HAP-1 (cell line): ENCODE measurements around the gene KRTAP9-9.
"Not testable (repeated sequence)": the region's sequence is repeated elsewhere in the genome, so short reads cannot be mapped to it uniquely, and the experiment has no call there.

Experiments
- DNase-seq, 2 experiments: peaks; one replicate each; pipeline ENCODE4 v3.0.0-alpha.2; 2016 to 2020; ENCODE audit warnings: low spot score in 2 of 2
- H3K27me3 ChIP-seq: fragments of 250-450 bp; sonication (Bioruptor Pico); 2 replicates; pipeline ENCODE4 v1.5.1; 2020; ENCODE audit warnings: low read depth, mild to moderate bottlenecking, moderate library complexity
- H3K36me3 ChIP-seq: fragments of 250-450 bp; sonication (Bioruptor Pico); replicated peaks from 2 replicates; pipeline ENCODE4 v1.5.1; 2020; ENCODE audit warnings: mild to moderate bottlenecking
- H3K4me1 ChIP-seq: fragments of 250-450 bp; sonication (Bioruptor Pico); 2 replicates; pipeline ENCODE4 v1.5.1; 2020; ENCODE audit warnings: mild to moderate bottlenecking
- H3K4me3 ChIP-seq: fragments of 250-450 bp; sonication (Bioruptor Pico); 2 replicates; pipeline ENCODE4 v1.5.1; 2020; ENCODE audit warnings: mild to moderate bottlenecking, moderate library complexity
- H3K9me3 ChIP-seq: fragments of 250-450 bp; sonication (Bioruptor Pico); 2 replicates; pipeline ENCODE4 v1.5.1; 2020; ENCODE audit warnings: mild to moderate bottlenecking, moderate library complexity
- in situ Hi-C: fragments of 300-500 bp; cut with MboI; formaldehyde crosslinking; loops from 3 replicates; pipeline ENCODE4 v1.14.3; 2020; ENCODE audit warnings: low sequenced_read_pairs, inconsistent platforms, mixed read lengths

The KRTAP9-9 gene

DNA sequence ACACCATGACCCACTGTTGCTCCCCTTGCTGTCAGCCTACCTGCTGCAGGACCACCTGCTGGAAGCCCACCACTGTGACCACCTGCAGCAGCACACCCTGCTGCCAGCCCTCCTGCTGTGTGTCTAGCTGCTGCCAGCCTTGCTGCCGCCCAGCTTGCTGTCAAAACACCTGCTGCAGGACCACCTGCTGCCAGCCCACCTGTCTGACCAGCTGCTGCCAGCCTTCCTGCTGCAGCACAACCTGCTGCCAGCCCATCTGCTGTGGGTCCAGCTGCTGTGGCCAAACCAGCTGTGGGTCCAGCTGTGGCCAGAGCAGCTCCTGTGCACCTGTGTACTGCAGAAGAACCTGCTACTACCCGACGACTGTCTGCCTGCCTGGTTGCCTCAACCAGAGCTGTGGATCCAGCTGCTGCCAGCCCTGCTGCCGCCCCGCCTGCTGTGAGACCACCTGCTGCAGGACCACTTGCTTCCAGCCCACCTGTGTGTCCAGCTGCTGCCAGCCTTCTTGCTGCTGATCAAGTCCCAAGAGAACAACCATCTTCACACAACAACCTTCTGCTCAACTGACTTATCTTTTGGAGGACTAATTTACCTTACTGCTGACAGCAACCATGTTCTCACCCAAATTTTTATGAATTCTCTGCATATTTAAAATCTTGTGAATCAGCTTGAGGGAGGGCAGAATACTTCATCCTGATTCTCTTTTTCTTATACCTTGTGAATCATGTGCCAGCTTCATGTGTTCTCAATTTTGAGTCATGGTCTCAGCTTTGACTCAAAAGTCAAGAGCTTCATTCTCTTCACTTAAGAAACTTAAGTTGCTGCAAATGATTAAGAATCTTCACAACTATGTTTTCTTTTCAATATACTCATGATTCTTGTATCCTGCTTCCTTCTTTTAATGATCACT lies at the start of gene KRTAP9-9:
KRTAP9-9 (plus strand) TSS at position 4 of the 910 bp plus-strand sequence.
- H3K4me1 ChIP-seq, H3K4me3 ChIP-seq, in situ Hi-C loops, H3K9me3 ChIP-seq, H3K36me3 ChIP-seq, DNase-seq: not testable (repeated sequence)
- H3K27me3 ChIP-seq, result peaks cover 23% of the 10 kb centered on the region

DNA sequence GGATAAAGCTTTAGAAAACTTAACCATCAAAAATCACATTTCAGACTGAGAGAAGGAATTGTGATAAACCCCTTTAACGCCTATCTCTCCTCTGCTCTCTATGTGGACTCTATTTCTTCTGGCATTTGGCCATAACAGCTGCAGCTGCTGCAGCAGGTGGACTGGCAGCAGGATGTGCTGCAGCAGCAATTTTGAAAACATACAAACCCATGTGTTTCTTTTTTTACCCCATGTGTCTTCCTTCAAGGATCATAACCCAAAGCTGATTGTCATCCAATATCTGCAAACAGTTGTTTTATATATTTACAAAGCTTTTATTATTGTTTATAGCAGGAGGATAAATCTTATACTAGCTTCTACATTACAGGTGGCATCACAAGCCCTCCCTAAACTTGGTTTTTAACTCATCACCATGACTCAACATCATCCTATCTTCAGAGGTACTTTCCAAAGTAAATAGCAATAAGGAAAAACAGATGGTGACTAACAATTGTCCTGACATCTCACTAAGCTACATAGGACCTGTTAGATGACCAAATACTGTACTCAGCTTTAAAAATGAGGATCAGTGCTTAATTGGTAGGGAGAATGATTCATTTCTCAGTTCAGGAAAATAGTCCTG lies 43.2 kb upstream of the KRTAP9-9 start:
- DNase-seq, result no peak
- H3K9me3 ChIP-seq, result no peaks in the 10 kb centered on the region
- in situ Hi-C loops, result no loop called here
- H3K4me3 ChIP-seq, result no peak overlapping the region
- H3K4me1 ChIP-seq, result no peaks in the 10 kb centered on the region
- no peaks in the 10 kb centered on the region for H3K36me3 ChIP-seq
- no peaks in the 10 kb centered on the region for H3K27me3 ChIP-seq

DNA sequence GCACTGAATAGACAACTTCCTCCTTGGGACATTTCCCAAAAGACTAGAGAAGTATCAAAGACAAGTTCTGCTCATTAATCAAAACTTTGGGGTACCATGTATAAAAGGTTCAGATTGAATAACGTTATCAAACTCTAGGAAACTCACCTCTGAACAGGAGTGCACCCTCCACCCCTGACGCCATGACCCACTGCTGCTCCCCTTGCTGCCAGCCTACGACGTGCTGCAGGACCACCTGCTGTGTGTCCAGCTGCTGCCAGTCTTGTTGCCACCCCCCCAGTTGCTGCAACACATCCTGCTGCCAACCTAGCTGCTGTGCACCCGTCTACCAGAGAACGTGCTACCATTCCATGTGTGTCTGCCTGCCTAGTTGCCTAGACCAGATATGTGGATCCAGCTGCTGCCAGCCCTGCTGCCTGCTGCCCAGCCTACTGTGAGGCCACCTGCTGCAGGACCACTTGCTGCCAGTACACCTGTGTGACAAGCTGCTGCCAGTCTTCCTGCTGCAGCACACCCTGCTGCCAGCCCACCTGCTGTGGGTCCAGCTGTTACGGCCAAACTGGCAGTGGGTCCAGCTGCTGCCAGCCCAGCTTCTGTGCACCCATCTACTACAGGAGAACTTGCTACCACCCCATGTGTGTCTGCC lies 42.5 kb upstream of the KRTAP9-9 start:
- in situ Hi-C loops, result no loop called here
- DNase-seq, result no peak
- Histone ChIP-seq H3K36me3 (no peaks in the 10 kb centered on the region), H3K27me3 (no peaks in the 10 kb centered on the region), H3K9me3 (no peaks in the 10 kb centered on the region), H3K4me3 (no peak overlapping the region), H3K4me1 (no peaks in the 10 kb centered on the region)

DNA sequence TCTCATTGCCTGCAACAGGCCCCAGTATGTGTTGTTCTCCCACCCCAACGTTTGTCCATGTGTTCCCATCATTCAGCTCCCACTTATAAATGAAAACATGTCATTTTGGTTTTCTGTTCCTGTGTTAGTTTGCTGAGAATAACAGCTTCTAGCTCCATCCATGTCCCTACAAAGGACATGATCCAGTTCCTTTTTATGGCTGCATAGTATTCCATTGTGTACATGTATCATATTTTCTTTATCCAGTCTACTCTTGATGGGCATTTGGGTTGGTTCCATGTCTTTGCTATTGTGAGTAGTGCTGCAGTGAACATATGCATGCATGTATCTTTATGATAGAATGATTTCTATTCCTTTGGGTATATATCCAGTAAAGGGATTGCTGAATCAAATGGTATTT lies 39.5 kb upstream of the KRTAP9-9 start:
- DNase-seq, result no peak
- Histone ChIP-seq H3K4me3 (no peak overlapping the region), H3K36me3 (no peaks in the 10 kb centered on the region), H3K4me1 (no peaks in the 10 kb centered on the region), H3K27me3 (no peaks in the 10 kb centered on the region), H3K9me3 (no peaks in the 10 kb centered on the region)
- in situ Hi-C loops, result no loop called here

GRCh38 chr17:41223821-41224220 lies 31.4 kb upstream of the KRTAP9-9 start:
- DNase-seq, result no peak
- no peak overlapping the region for H3K4me3 ChIP-seq
- in situ Hi-C loops, result no loop called here
- H3K9me3 ChIP-seq, result no peaks in the 10 kb centered on the region
- H3K36me3 ChIP-seq, result no peaks in the 10 kb centered on the region
- H3K27me3 ChIP-seq, result peaks cover 7% of the 10 kb centered on the region
- H3K4me1 ChIP-seq, result no peaks in the 10 kb centered on the region

DNA sequence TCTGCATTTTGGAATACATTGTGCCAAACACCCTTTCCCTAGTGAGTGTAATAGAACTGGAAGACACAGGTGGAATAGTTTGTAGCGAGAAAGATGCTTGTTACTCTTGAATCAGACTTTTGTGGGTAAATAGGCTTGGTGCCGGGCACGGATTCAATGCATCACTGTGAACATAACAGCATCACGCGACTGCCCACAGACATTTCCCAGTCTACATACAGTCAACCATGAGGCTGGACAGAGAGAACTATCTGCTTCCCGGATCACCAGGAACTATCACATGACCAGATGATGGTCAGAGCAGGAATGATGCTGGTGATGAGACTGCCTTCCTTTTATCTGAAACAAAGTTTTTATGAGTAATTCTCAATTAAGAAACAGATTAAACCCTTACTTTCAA lies 29.1 kb upstream of the KRTAP9-9 start:
- no peak overlapping the region for H3K4me3 ChIP-seq
- DNase-seq, result no peak
- no peaks in the 10 kb centered on the region for H3K36me3 ChIP-seq
- H3K4me1 ChIP-seq, result no peaks in the 10 kb centered on the region
- no peaks in the 10 kb centered on the region for H3K9me3 ChIP-seq
- in situ Hi-C loops, result no loop called here
- peaks cover 7% of the 10 kb centered on the region for H3K27me3 ChIP-seq

- H3K4me1 ChIP-seq, H3K27me3 ChIP-seq, DNase-seq, H3K4me3 ChIP-seq, H3K36me3 ChIP-seq, H3K9me3 ChIP-seq, in situ Hi-C loops: not testable (repeated sequence)
These were observed 28.5 kb upstream of the KRTAP9-9 start, which contains the start of gene KRTAP9-2 for GRCh38 chr17:41226598-41227095. Gene KRTAP9-2 (plus strand): TSS chr17:41226648. CDS start chr17:41226655, 7 bp downstream.

- Histone ChIP-seq H3K9me3 (no peaks in the 10 kb centered on the region), H3K4me1 (no peaks in the 10 kb centered on the region), H3K4me3 (no peak overlapping the region), H3K27me3 (peaks cover 9% of the 10 kb centered on the region), H3K36me3 (no peaks in the 10 kb centered on the region)
- in situ Hi-C loops, result no loop called here
- DNase-seq, result no peak
These were observed 25.1 kb upstream of the KRTAP9-9 start for GRCh38 chr17:41230094-41230493.

GRCh38 chr17:41231731-41232130 lies 23.5 kb upstream of the KRTAP9-9 start:
- H3K9me3 ChIP-seq, result no peaks in the 10 kb centered on the region
- H3K36me3 ChIP-seq, result no peaks in the 10 kb centered on the region
- H3K4me3 ChIP-seq, result no peak overlapping the region
- in situ Hi-C loops, result no loop called here
- no peaks in the 10 kb centered on the region for H3K4me1 ChIP-seq
- peaks cover 8% of the 10 kb centered on the region for H3K27me3 ChIP-seq
- DNase-seq, result no peak

DNA sequence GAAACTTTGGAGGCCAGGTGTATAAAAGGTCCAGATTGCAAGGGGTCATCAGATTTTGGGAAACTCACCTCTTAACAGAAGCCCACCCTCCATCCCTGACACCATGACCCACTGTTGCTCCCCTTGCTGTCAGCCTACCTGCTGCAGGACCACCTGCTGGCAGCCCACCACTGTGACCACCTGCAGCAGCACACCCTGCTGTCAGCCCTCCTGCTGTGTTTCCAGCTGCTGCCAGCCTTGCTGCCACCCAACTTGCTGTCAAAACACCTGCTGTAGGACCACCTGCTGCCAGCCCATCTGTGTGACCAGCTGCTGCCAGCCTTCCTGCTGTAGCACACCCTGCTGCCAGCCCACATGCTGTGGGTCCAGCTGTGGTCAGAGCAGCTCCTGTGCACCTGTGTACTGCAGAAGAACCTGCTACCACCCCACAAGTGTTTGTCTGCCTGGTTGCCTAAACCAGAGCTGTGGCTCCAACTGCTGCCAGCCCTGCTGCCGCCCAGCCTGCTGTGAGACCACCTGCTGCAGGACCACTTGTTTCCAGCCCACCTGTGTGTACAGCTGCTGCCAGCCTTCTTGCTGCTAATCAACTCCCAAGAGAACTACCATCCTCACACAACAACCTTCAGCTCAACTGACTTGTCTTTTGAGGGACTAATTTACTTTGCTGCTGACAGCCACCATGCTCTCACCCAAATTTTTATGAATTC lies 22.6 kb upstream of the KRTAP9-9 start, which contains the start of gene KRTAP9-3:
KRTAP9-3 (plus strand) TSS at position 51 of the 707 bp plus-strand sequence; CDS start at position 104, 53 bp downstream.
- H3K36me3 ChIP-seq, H3K4me1 ChIP-seq, H3K4me3 ChIP-seq, DNase-seq, H3K27me3 ChIP-seq, in situ Hi-C loops, H3K9me3 ChIP-seq: not testable (repeated sequence)

DNA sequence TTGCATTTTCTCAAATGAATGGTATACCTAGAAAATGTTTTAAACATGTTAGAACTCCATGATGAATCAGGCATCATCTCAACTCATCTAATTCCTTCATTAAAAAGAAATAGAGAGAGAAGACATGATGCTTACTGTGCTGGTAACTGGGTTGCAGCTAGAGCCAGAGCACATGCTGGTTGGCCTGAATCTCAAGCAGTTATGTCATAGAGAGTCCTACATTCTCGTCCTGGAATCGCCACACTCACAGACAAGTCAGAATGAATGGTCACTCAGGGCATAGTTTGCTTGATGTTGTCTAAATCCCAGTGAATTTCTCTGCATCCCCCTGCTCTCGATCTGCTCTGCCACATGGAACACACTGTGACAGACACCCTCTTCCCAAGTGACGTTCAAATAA lies 18.1 kb upstream of the KRTAP9-9 start:
- H3K9me3 ChIP-seq, DNase-seq, H3K4me1 ChIP-seq, in situ Hi-C loops, H3K27me3 ChIP-seq, H3K36me3 ChIP-seq, H3K4me3 ChIP-seq: not testable (repeated sequence)

DNA sequence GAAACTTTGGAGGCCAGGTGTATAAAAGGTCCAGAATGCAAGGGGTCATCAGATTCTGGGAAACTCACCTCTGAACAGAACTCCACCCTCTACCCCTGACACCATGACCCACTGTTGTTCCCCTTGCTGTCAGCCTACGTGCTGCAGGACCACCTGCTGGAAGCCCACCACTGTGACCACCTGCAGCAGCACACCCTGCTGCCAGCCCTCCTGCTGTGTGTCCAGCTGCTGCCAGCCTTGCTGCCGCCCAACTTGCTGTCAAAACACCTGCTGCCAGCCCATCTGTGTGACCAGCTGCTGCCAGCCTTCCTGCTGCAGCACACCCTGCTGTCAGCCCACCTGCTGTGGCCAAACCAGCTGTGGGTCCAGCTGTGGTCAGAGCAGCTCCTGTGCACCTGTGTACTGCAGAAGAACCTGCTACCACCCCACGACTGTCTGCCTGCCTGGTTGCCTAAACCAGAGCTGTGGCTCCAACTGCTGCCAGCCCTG lies 17.2 kb upstream of the KRTAP9-9 start, which contains the start of gene KRTAP9-8:
KRTAP9-8 (plus strand) TSS at position 51 of the 489 bp plus-strand sequence; CDS start at position 104, 53 bp downstream.
- H3K4me1 ChIP-seq, H3K36me3 ChIP-seq, DNase-seq, in situ Hi-C loops, H3K4me3 ChIP-seq, H3K27me3 ChIP-seq, H3K9me3 ChIP-seq: not testable (repeated sequence)
